Muscle of back (tissue), 11 donors: ENCODE data around the gene CCL22. TPM values are rescaled to one million over a fixed set of nuclear protein-coding genes. Genes with fewer than 3 reads are reported as not detected.
"Not testable (repeated sequence)": the region's sequence is repeated elsewhere in the genome, so short reads cannot be mapped to it uniquely, and the experiment has no call there.

Experiments
- DNase-seq, 3 donors: peaks; one replicate each; pipeline versions ENCODE4 v3.0.0 to v3.0.0-alpha.2; 2013
- polyA plus RNA-seq, 10 donors: library from polyadenylated mRNA; unstranded; fragments of 120-200 nt; gene quantifications; one replicate each; pipeline ENCODE4 v1.2.1, GENCODE V29; 2013; ENCODE audit not compliant: insufficient read length in 10 of 10

The CCL22 gene
- polyA plus RNA-seq, 10 donors = 0.07 to 0.33 (median 0.11) TPM; not detected in 1

- DNase-seq = no peak
Measured at GRCh38 chr16:57391708-57392107, 33.1 kb downstream of the CCL22 start.

GRCh38 chr16:57392694-57393093 lies 34.1 kb downstream of the CCL22 start:
- DNase-seq = no peak

DNA sequence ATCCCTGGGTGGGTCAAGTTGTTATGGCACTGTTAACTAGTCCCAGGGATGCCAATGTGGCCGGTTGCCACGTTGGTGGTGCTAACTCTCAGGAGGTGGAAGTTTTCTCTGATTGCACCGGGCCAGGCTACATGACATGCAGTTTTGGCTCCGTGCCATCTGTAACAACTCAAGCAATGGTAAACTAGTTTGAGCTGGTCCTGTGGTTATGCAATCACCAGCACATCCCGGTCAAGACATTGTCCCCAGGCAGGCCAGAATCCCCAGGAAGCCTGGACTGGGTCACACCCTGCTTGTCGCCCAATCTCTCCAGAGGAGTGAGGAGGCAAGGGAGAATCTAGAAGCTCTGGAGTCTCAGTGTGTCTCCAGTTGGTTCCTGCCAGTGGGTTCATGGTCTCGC lies 35.9 kb downstream of the CCL22 start:
- no peak for DNase-seq

GRCh38 chr16:57395026-57395425 lies 36.4 kb downstream of the CCL22 start:
- no peak for DNase-seq

- no peak for DNase-seq
Measured at GRCh38 chr16:57396786-57397185, 38.2 kb downstream of the CCL22 start.

GRCh38 chr16:57397493-57397892 lies 38.9 kb downstream of the CCL22 start:
- DNase-seq = not testable (repeated sequence)

GRCh38 chr16:57401943-57402640 lies 43.5 kb downstream of the CCL22 start:
- no peak for DNase-seq

DNA sequence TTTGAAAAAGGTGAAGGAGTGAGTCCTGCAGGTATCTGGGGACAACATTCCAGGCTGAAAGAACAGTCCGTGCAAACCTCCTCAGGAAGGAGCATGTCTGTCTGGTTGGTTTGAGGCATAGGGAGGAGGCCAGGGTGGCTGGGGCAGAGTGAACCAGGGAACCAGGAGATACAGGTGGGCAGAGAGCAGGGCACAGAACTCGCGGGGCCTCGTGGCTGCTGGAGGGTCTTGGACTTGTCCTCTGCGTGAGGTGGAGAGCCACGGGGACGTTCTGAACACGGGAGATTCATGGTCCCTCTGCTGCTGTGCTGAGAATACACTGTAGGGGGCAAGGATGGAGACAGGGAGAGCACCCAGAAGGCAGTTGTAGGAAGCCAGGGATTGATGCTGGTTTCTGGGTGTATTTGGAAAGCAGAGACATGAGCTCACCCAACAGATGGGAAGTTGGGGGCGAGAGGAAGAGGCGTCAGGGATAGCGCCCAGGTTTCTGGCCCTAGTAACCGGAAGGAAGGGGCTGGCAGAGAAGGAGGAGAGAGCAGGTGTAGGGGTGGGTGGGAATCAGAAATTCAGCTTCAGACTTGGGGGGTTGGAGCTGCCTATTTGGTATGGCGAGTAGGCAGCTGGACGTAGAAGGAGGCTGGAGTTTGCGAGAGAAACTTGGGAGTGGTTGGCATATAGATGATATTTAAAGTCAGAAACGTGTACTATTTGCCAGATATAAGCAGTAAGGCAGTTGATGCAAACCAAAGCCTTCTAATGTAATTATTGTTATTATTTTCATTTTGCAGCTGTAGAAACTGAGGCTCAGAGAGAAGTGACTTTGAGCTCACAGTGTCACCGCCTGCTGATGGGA lies 45.6 kb downstream of the CCL22 start, which contains the start of gene CCL17:
CCL17 (plus strand) TSS at position 803 of the 853 bp plus-strand sequence. CDS start 9,166 bp downstream, outside the sequence.
- no peak for DNase-seq

- no peak for DNase-seq
Measured at GRCh38 chr16:57405097-57405496, 46.5 kb downstream of the CCL22 start.

DNA sequence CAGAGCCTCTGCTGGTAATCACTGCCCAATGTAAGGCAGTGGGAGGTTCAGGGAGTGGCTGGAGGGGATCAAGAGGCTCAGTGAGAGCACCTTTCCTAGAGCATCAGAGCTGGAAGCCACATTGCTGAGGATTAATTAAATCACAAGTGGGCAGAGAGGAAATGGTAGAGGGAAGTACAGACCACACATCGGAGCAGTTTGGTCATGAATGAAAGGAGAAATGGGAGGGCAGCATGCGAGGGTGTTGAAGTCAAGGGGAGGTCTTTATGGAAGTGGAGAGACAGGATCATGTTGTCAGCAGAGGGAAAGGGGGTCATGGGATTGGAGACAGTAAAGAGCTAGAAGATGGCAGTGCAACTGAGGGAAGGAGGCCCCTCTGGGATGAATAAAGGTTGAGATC lies 48.3 kb downstream of the CCL22 start:
- no peak for DNase-seq

DNA sequence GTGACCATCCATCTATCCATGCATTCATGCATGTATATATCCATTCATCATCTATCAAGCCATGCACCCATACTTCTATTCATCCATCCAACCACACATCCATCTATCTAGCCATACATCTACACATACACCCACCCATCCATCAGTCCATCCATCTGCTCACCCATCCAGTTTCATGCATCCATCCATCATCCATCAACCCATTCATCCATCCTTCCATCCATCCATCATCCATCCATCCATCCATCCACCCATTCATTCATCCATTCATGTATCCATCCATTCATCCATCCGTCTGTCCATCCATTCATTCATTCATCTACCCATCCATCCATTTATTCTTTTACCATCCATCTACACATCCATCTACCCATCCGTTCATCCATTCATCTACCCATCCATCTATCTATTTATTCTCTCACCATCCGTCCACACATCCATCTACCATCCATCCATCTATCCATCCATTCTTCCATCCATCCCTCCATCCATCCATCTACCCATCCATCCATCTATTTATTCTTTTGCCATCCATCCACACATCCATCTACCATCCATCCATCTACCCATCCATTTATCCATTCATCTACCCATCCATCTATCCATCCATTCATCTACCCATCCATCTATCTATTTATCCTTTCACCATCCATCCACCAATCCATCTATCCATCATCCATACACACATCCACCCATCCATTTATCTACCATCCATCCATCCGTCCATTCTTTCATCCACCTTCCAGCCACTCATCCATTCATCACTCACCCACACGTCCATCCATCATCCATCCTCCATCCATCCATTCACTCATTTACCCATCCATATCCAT lies 49.2 kb downstream of the CCL22 start:
- no peak for DNase-seq

DNA sequence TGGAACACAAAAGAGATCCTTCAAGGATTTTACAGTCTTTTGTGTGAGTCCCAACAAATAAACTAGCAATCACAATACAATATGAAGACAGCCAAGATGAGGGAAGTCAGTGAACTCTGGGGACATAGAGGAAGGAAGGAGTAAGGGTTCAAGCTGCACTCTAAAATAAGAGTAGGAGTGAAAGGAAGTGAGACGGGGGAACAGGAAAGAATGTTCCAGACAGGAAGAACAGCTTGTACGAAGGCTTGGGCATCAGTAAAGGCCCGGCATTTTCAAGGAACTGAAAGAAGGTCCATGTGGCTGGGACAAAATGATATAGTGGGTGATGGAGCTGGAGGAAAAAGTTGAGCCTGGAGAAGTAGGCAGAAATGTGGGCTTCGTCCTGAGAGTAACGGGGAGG lies 50.5 kb downstream of the CCL22 start:
- no peak for DNase-seq

GRCh38 chr16:57409870-57410587 lies 51.4 kb downstream of the CCL22 start:
- DNase-seq = no peak

- DNase-seq = peak in 1 of 3 donors; percentile 33
Measured at GRCh38 chr16:57411362-57411976, 52.9 kb downstream of the CCL22 start.

DNA sequence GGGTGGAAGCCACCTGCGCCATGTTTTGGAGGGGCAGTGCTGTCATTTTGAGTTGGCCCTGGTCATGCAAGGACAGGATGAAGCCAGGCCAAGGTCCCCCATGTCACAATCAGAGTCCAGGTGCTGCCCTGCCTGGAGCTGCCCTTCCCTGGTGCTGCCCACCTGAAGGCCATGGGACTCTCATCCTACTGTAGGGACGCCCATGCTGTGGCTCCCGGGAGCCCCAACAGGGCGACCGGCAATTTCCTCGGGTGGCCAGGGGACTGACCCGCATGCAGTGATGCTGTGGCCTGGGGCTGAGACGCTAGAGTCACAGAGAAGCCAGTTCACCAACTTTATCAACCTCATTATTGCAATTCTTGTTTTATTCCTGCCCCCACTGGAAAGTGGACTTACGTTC lies 54.0 kb downstream of the CCL22 start:
- DNase-seq = no peak

GRCh38 chr16:57413301-57413730 lies 54.7 kb downstream of the CCL22 start:
- DNase-seq = no peak

DNA sequence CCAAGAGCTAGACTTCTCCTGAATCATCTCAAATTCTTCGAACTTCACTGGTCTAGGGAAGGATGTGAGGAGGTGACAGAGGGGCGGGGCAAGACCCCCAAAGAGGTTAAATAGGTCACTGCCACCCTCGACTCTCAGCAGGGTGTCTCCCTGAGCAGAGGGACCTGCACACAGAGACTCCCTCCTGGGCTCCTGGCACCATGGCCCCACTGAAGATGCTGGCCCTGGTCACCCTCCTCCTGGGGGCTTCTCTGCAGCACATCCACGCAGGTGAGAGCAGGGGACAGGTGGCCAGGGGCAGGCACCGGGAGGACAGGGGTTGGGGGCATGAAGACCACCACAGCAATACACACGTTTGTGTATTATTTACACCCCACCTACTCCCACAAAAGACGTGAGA lies 55.1 kb downstream of the CCL22 start:
- DNase-seq = no peak
